GM18508 (cell line): ENCODE results near the gene APOF.
"Not testable (repeated sequence)": the region's sequence is repeated elsewhere in the genome, so short reads cannot be mapped to it uniquely, and the experiment has no call there.

ENCODE experiments used
- ATAC-seq: cut with Tn5 transposase; IDR thresholded peaks from one replicate; pipeline ENCODE4 v1.9.1; 2021; ENCODE audit warnings: moderate number of reproducible peaks; ENCODE audit not compliant: insufficient read depth, unreplicated experiment

APOF gene

DNA sequence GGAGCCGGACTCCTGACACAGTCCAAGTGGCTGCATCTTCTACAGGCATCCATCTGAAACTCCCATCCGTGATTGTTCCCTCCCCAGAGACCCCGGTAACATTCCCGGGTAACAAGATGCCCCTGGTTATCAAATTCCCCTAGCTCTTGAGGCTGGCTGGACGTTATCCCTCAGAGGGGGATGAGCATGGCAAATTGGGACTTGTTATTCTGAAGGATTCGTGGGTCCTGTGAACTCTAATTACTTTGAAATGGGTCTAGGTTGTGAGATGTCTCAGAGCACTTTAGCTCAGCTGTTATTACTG lies 28.2 kb downstream of the APOF start:
- ATAC-seq, result no peak

DNA sequence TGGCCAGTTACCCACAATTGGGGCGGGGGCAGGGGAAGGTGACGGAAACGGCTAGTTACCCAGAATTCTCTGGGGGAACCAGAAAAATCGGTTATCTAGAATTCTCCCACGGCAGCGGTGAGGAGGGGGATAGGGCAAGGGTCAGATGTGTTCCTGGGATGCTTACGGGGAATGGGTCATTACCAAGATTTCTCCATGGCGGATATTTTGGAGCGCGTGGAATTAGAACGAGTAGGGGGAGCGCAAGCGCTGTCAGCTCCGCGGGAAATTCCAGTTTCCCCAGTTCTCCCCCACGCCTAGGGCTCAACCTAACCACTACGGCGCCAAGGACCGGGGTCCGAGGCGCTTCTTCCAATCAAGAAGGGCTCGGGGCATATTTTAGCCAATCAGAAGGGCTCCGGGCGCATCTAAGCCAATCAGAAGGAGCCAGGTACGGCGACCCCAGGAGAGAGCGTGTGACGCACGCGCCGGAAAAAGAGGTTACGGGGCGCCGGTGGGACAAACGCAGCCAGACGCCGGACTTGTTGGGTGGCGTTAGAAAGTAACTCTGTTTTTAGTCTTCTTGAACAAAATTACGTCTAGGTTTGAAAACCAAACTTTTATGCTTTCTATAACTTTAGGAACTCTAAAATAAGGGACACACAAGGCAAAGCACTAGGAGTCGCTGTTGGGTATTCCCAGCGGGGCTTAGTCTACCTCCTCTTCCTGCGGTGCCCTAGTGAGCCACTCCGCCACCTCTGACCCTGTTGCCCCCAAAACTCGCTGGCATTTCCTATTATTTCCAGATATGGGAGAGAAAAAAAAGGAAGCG lies 28.8 kb downstream of the APOF start, which contains the start of gene PAN2:
PAN2 (minus strand) TSS at position 322 of the 811 bp plus-strand sequence. CDS start 906 bp downstream, outside the sequence.
- ATAC-seq, result peak; percentile 72

- ATAC-seq, result no peak
Measured at GRCh38 chr12:56333197-56333678, 29.4 kb downstream of the APOF start.

DNA sequence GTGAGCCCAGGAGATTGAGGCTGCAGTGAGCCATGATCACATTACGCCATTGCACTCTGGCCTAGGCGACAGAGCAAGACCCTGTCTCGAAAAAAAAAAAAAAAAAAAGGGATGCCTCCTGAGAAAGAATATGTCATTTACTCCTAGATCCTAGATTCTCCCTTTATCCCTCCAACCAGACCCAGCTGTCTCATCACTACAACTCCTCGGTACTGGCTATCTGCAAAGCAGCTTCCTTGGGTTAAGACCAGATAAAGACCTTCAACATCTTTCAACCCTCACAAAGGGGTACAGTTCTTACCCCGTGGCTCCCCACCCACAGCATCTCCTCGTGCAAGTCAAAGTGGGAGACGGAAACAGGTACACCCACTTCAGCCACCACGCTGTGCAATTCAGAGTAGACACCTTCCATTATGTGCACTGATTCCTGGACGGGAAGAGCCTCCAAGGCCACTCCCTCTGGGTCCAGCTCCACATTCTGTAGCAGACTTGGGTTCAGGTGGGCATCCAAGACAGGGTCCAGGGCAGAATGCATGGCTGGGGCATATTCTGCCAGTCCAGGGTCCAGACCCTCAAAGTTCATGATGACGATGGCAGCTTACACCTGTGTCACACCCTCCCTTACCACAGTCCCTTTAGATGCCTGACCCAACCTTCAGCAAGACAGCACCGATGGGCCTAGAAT lies 30.0 kb downstream of the APOF start:
- ATAC-seq, result no peak

DNA sequence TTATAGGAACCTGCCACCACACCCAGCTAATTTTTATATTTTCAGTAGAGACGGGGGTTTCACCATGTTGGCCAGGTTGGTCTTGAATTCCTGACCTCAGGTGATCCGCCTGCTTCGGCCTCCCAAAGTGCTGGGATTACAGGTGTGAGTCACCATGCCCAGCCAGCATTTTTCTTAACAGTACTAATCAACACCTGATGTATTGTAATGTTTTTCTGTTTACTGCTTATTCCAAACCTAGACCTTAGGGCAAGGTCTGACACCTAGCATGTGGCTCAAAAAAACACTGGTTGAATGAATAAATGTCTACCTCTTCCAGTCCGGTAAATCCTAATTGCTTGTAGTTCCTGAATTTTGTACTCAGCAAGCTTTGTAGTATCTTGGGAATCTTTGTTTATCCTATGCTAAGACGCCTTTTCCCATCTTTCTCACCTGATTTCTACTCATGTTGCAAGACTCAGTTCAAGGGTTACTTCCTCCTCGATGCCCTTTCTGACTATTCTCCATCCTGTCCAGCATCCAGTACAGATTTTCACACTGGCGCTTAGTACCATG lies 31.6 kb downstream of the APOF start:
- ATAC-seq, result no peak

GRCh38 chr12:56326533-56326932 lies 36.1 kb downstream of the APOF start:
- ATAC-seq, result no peak

GRCh38 chr12:56326126-56326525 lies 36.5 kb downstream of the APOF start:
- no peak for ATAC-seq

- ATAC-seq, result no peak
Measured at GRCh38 chr12:56324206-56324605, 38.5 kb downstream of the APOF start.

- not testable (repeated sequence) for ATAC-seq
Measured at GRCh38 chr12:56321610-56322009, 41.0 kb downstream of the APOF start.

DNA sequence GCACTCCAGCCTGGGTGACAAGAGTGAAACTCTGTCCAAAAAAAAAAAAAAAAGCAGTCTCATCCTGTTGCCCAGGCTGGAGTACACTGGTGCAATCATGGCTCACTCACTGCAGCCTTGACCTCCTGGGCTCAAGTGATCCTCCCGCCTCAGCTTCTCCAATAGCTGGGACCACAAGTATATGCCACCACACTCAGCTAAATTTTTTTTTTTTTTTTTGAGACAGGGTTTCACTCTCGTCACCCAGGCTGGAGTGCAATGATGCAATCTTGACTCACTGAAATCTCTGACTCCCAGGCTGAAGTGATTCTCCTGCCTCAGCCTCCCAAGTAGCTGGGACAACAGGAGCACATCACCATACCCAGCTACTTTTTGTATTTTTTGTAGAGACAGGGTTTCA lies 41.6 kb downstream of the APOF start:
- no peak for ATAC-seq

GRCh38 chr12:56317675-56318074 lies 45.0 kb downstream of the APOF start:
- ATAC-seq, result no peak

GRCh38 chr12:56315622-56316473 lies 46.8 kb downstream of the APOF start, which contains the start of gene CNPY2:
CNPY2 (minus strand) TSS chr12:56315988; CDS start chr12:56315217, 771 bp downstream.
- ATAC-seq, result peak; percentile 85

DNA sequence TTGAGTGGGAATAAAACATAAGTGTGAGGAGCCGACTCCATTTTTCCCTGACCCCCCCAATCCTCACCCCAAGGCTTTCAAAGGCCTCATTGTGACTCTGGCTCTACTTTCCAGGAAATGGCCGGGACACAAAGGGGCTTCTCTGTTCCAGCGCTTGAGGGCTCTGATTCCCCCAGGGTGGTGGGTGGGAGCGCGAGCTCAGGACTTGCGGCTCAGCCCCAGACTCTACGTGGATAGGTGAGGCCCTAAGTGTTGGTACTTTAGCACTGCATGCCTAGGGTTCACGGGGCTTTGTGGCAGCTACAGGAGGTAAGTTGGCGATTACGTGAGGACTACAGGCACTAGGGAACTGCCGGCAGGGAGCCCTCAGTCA lies 47.4 kb downstream of the APOF start:
- no peak for ATAC-seq

DNA sequence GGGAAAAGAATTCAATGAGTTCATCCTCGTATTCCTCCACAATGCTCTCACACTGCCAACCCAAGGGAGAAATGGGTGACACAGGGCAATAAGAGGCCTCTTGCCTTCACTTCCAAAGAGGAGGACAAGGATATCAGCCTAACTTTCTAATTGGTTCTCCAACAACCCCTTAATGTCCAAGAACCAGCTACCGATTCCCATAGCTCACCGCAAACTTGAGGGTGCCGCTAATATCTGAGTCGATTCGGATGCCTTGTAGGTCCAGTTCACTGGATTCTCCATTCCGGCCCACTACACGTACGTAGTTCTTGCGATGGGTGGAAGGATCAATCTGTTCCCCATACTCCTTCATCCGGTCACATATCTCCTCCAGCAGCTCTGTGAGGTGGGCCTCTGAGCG lies 51.7 kb downstream of the APOF start:
- no peak for ATAC-seq
